ENCODE results near the gene NUFIP2.
"Not testable (repeated sequence)": the region's sequence is repeated elsewhere in the genome, so short reads cannot be mapped to it uniquely, and the experiment has no call there.

DNA sequence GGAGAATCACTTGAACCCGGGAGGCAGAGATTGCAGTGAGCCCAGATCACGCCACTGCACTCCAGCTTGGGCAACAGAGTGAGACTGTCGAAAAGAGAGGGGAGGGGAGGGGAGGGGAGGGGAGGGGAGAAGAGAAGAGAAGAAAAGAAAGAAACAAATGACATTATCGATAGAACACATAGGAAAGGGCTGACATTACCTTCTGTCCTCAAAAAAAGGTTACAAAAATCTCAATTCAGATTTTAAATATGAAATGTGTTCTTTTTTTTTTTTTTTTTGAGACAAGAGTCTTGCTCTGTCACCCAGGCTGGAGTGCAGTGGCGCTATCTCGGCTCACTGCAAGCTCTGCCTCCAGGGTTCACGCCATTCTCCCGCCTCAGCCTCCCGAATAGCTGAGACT, 22.0 kb downstream of the NUFIP2 start:
- TF ChIP-seq, protein P1, sequence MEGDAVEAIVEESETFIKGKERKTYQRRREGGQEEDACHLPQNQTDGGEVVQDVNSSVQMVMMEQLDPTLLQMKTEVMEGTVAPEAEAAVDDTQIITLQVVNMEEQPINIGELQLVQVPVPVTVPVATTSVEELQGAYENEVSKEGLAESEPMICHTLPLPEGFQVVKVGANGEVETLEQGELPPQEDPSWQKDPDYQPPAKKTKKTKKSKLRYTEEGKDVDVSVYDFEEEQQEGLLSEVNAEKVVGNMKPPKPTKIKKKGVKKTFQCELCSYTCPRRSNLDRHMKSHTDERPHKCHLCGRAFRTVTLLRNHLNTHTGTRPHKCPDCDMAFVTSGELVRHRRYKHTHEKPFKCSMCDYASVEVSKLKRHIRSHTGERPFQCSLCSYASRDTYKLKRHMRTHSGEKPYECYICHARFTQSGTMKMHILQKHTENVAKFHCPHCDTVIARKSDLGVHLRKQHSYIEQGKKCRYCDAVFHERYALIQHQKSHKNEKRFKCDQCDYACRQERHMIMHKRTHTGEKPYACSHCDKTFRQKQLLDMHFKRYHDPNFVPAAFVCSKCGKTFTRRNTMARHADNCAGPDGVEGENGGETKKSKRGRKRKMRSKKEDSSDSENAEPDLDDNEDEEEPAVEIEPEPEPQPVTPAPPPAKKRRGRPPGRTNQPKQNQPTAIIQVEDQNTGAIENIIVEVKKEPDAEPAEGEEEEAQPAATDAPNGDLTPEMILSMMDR (IDR thresholded peaks at IDR 0.05) = not testable (repeated sequence)
- not testable (repeated sequence) for TF ChIP-seq EZH2 (IDR thresholded peaks at IDR 0.05; ENCODE audit: borderline replicate concordance, insufficient read depth, low read depth, low read length, poor library complexity, severe bottlenecking)
